HepG2 (cell line): Measurements from ENCODE around the gene CCDC57. TPM values are rescaled to one million over a fixed set of nuclear protein-coding genes. Genes with fewer than 3 reads are reported as not detected.

Source experiments
- ATAC-seq: fragments of 200-7000 bp; cut with Tn5 transposase; 3 replicates; pipeline ENCODE4 v1.9.1; 2020; ENCODE audit warnings: mild to moderate bottlenecking, moderate library complexity
- BruUV-seq: library from RNA; stranded (reverse); fragments of 400-500 nt; replicated peaks from 2 replicates; lab custom pipeline; 2021; lab: Mats Ljungman, UMichigan
- CTCF ChIA-PET: fragments of 300-600 bp; formaldehyde crosslinking; extraction: SDS; loops from one replicate; lab custom pipeline; 2021; ENCODE audit warnings: low total read pairs, inconsistent platforms, low intra/inter-chr PET ratio; lab: Yijun Ruan, JAX
- POLR2A ChIA-PET: fragments of 350-600 bp; sonication (Branson Sonifier 250); formaldehyde crosslinking; loops from one replicate; lab custom pipeline; 2020; ENCODE audit warnings: antibody characterized with exemption, inconsistent platforms; lab: Yijun Ruan, JAX
- DNase-seq: peaks from one replicate; pipeline ENCODE4 v3.0.0-alpha.2; 2015; ENCODE audit warnings: low spot score
- FAIRE-seq: peaks from 3 replicates; lab custom pipeline; 2011; peaks lifted over from hg19 to GRCh38; lab: Jason Lieb, UNC
- H2AFZ ChIP-seq: one replicate; pipeline ENCODE4 v1.6.1; 2011; ENCODE audit warnings: low read length, inconsistent platforms
- H3K27ac ChIP-seq: fragments of 300-600 bp; 3 replicates; pipeline ENCODE4 v1.8.0; 2011; ENCODE audit warnings: mixed run types, mild to moderate bottlenecking, mixed read lengths, low read length, inconsistent platforms; ENCODE audit not compliant: insufficient read depth; ENCODE audit errors: extremely low read length
- H3K27me3 ChIP-seq, 2 experiments: fragments of 200-600 bp in 1 of 2; 2 replicates in 1 of 2; 3 replicates in 1 of 2; pipeline versions ENCODE4 v1.6.0 to v1.8.0; 2011; ENCODE audit warnings: low read length in 2 of 2, mild to moderate bottlenecking in 2 of 2, moderate library complexity in 2 of 2, inconsistent platforms in 1 of 2; ENCODE audit not compliant: insufficient read depth in 2 of 2, control insufficient read depth in 1 of 2
- H3K36me3 ChIP-seq, 2 experiments: fragments of 200-600 bp in 1 of 2; replicated peaks in 1 of 2; 2 replicates in 1 of 2; 3 replicates in 1 of 2; pipeline versions ENCODE4 v1.5.1 to v1.8.0; 2011; ENCODE audit warnings: low read length in 2 of 2, inconsistent platforms in 1 of 2; ENCODE audit not compliant: insufficient read depth in 2 of 2, control insufficient read depth in 1 of 2
- H3K4me1 ChIP-seq: 2 replicates; pipeline ENCODE4 v1.5.1; 2012; ENCODE audit warnings: low read length, inconsistent platforms; ENCODE audit not compliant: insufficient read depth
- H3K4me2 ChIP-seq: 2 replicates; pipeline ENCODE4 v1.6.0; 2011; ENCODE audit warnings: low read depth, low read length, inconsistent platforms
- H3K4me3 ChIP-seq, 3 experiments: fragments of 200-600 bp in 1 of 3; sonication (generic), shearing (Covaris generic) in 1 of 3; replicated peaks in 1 of 3; 2 replicates each; pipeline ENCODE4 v1.5.1; 2011 to 2016; ENCODE audit warnings: low read length in 3 of 3, inconsistent platforms in 2 of 3, low read depth in 2 of 3, mild to moderate bottlenecking in 2 of 3, control low read depth in 1 of 3, mixed read lengths in 1 of 3; ENCODE audit not compliant: insufficient read depth in 1 of 3
- H3K79me2 ChIP-seq: one replicate; pipeline ENCODE4 v1.6.1; 2011; ENCODE audit warnings: low read length, inconsistent platforms; ENCODE audit not compliant: insufficient read depth
- H3K9ac ChIP-seq: 2 replicates; pipeline ENCODE4 v1.6.0; 2011; ENCODE audit warnings: mild to moderate bottlenecking, low read depth, low read length, inconsistent platforms; ENCODE audit not compliant: insufficient read depth
- H3K9me3 ChIP-seq: 2 replicates; pipeline ENCODE4 v1.5.1; 2012; ENCODE audit warnings: mild to moderate bottlenecking, low read length
- H4K20me1 ChIP-seq: 2 replicates; pipeline ENCODE4 v1.6.0; 2011; ENCODE audit warnings: inconsistent platforms, mild to moderate bottlenecking, low read length, moderate library complexity; ENCODE audit not compliant: insufficient read depth
- KDM5A ChIP-seq: fragments of 200-600 bp; sonication (generic); IDR thresholded peaks from 2 replicates; pipeline ENCODE4 v1.7.0; 2018; ENCODE audit warnings: antibody characterized with exemption, mild to moderate bottlenecking, low read length, borderline replicate concordance
- MAX ChIP-seq: IDR thresholded peaks from 2 replicates; pipeline ENCODE4 v1.6.1; 2012; ENCODE audit warnings: inconsistent platforms
- MXD3 ChIP-seq: IDR thresholded peaks from 2 replicates; pipeline ENCODE4 v1.6.1; 2016; ENCODE audit warnings: mild to moderate bottlenecking, missing biosample characterization, missing genetic modification reagents
- NKX3-1 ChIP-seq: sonication (generic); formaldehyde crosslinking; IDR thresholded peaks from 2 replicates; pipeline ENCODE4 v1.5.0; 2020; ENCODE audit warnings: missing genetic modification reagents
- PLRG1 ChIP-seq: fragments of 450-650 bp; conservative IDR thresholded peaks from 2 replicates; pipeline ENCODE4 v1.6.1; 2016
- ZFP1 ChIP-seq: IDR thresholded peaks from 2 replicates; pipeline ENCODE4 v1.6.1; 2016
- ZMYM3 ChIP-seq: sonication (generic); formaldehyde crosslinking; IDR thresholded peaks from 2 replicates; pipeline ENCODE4 v1.5.1; 2020; ENCODE audit warnings: mild to moderate bottlenecking, missing genetic modification reagents
- ZNF207 ChIP-seq: fragments of 450-650 bp; IDR thresholded peaks from 2 replicates; pipeline ENCODE4 v1.6.1; 2016; ENCODE audit warnings: antibody characterized with exemption, borderline replicate concordance
- ZNF629 ChIP-seq: sonication (generic); formaldehyde crosslinking; conservative IDR thresholded peaks from 2 replicates; pipeline ENCODE4 v1.5.0; 2020; ENCODE audit warnings: missing genetic modification reagents
- WGBS: methylation state at CpG from one replicate; pipeline ENCODE4 v1.1.6; 2017; ENCODE audit warnings: low lambda C conversion rate; 5-methylcytosine and 5-hydroxymethylcytosine counted together
- in situ Hi-C: cut with HindIII; loops from 2 replicates; pipeline ENCODE4 v1.10.0; 2017; ENCODE audit warnings: low pct_unique_long_range_greater_than_20kb; ENCODE audit not compliant: extremely low pct_ligation_motif_present
- intact Hi-C: fragments of 100-400 bp; cut with micrococcal nuclease; formaldehyde crosslinking; loops from one replicate; pipeline ENCODE4 v1.10.0; 2022; ENCODE audit not compliant: unreplicated experiment
- polyA plus RNA-seq, 8 experiments: library from polyadenylated mRNA; depleted of rRNA in 3 of 8; stranded (reverse) in 7 of 8; unstranded in 1 of 8; fragments of >200 nt; fragmentation: Illumina TruSeq in 4 of 8; extraction: Trizol in 4 of 8; gene quantifications; 2 replicates each; pipeline versions ENCODE4 v1.2.1 to v1.2.3, GENCODE V29; 2011 to 2016; ENCODE audit warnings: low read depth in 4 of 8, missing spikeins in 1 of 8, mixed read lengths in 1 of 8; ENCODE audit not compliant: insufficient read depth in 1 of 8
- total RNA-seq, 5 experiments: library from RNA; depleted of rRNA; stranded (reverse); fragments of >200 nt; fragmentation: Illumina TruSeq; extraction: Trizol; gene quantifications; 2 replicates each; pipeline ENCODE4 v1.2.3, GENCODE V29; 2016; ENCODE audit warnings: low read depth in 1 of 5
- TF ChIP-seq, protein P1 (sequence below): sonication (generic); formaldehyde crosslinking; IDR thresholded peaks from 2 replicates; pipeline ENCODE4 v1.5.1; 2020; ENCODE audit warnings: mild to moderate bottlenecking, missing genetic modification reagents, moderate library complexity

The CCDC57 gene
- total and polyA plus RNA-seq, 2 of the 13 experiments (the other 11 are each of a cell fraction or from before 2014, with no cell fraction given) = 59.3 to 59.9 TPM

DNA sequence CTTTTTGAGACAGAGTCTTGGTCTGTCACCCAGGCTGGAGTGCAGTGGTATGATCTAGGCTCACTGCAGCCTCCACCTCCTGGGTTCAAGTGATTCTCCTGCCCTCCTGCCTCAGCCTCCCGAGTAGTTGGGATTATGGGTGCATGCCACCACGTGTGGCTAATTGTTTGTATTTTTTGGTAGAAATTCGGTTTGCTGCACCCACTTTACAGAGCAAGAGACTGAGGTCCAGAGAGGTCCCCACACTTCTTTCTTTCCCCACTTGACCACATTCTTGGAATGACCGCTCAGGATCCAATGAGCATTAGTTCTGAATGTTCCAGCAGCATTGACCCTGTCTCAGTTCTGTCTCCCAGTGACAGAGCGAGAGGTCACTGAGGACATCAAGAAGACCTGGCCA, 10.9 kb upstream of the CCDC57 start:
- Histone ChIP-seq H3K36me3 (no peaks in the 10 kb centered on the region), H4K20me1 (no peaks in the 10 kb centered on the region), H3K9ac (no peak overlapping the region), H3K9me3 (no peaks in the 10 kb centered on the region), H3K27me3 (no peaks in the 10 kb centered on the region), H2AFZ (no peak overlapping the region), H3K27ac (no peak overlapping the region), H3K4me1 (peaks cover 71% of the 10 kb centered on the region), H3K4me3 (no peak overlapping the region), H3K4me2 (no peak overlapping the region), H3K79me2 (no peaks in the 10 kb centered on the region)
- TF ChIP-seq ZFP1 (CRISPR knock-in tag) (no peak), PLRG1 (no peak), ZNF207 (no peak), ZNF629 (peak; percentile 91), KDM5A (no peak), MXD3 (CRISPR knock-in tag) (no peak), ZMYM3 (CRISPR knock-in tag) (0 out of 2 replicates have a peak, but pooled peaks have one; percentile 41), NKX3-1 (CRISPR knock-in tag) (no peak)
- ChIA-PET CTCF (no interaction called here), POLR2A (no interaction called here)
- DNase-seq = no peak
- no peak for ATAC-seq
- no TSS peak for BruUV-seq
- no peak for FAIRE-seq
- in situ Hi-C loops (no loop called here), intact Hi-C loops (no loop called here)
- WGBS = 62% methylated on average over 5 of the region's 5 CpGs

GRCh38 chr17:82222816-82223215, 10.2 kb upstream of the CCDC57 start:
- TF ChIP-seq, protein P1, sequence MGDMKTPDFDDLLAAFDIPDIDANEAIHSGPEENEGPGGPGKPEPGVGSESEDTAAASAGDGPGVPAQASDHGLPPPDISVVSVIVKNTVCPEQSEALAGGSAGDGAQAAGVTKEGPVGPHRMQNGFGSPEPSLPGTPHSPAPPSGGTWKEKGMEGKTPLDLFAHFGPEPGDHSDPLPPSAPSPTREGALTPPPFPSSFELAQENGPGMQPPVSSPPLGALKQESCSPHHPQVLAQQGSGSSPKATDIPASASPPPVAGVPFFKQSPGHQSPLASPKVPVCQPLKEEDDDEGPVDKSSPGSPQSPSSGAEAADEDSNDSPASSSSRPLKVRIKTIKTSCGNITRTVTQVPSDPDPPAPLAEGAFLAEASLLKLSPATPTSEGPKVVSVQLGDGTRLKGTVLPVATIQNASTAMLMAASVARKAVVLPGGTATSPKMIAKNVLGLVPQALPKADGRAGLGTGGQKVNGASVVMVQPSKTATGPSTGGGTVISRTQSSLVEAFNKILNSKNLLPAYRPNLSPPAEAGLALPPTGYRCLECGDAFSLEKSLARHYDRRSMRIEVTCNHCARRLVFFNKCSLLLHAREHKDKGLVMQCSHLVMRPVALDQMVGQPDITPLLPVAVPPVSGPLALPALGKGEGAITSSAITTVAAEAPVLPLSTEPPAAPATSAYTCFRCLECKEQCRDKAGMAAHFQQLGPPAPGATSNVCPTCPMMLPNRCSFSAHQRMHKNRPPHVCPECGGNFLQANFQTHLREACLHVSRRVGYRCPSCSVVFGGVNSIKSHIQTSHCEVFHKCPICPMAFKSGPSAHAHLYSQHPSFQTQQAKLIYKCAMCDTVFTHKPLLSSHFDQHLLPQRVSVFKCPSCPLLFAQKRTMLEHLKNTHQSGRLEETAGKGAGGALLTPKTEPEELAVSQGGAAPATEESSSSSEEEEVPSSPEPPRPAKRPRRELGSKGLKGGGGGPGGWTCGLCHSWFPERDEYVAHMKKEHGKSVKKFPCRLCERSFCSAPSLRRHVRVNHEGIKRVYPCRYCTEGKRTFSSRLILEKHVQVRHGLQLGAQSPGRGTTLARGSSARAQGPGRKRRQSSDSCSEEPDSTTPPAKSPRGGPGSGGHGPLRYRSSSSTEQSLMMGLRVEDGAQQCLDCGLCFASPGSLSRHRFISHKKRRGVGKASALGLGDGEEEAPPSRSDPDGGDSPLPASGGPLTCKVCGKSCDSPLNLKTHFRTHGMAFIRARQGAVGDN (CRISPR knock-in tag) = no peak
- TF ChIP-seq MAX = no peak
- Histone ChIP-seq H3K4me2 (no peak overlapping the region), H4K20me1 (no peaks in the 10 kb centered on the region), H3K27me3 (no peaks in the 10 kb centered on the region), H2AFZ (no peak overlapping the region), H3K9ac (no peak overlapping the region), H3K4me1 (peaks cover 71% of the 10 kb centered on the region), H3K9me3 (no peaks in the 10 kb centered on the region), H3K79me2 (no peaks in the 10 kb centered on the region), H3K36me3 (no peaks in the 10 kb centered on the region), H3K27ac (no peak overlapping the region), H3K4me3 (no peak overlapping the region)
- ChIA-PET CTCF (no interaction called here), POLR2A (no interaction called here)
- in situ Hi-C loops (no loop called here), intact Hi-C loops (no loop called here)
- no peak for FAIRE-seq
- WGBS = 74% methylated on average over 10 of the region's 10 CpGs
- DNase-seq = no peak
- no TSS peak for BruUV-seq
- no peak for ATAC-seq
